ENCODE data around the gene COPG1. TPM values are rescaled to one million over a fixed set of nuclear protein-coding genes. Genes with fewer than 3 reads are reported as not detected.
A peak's percentile ranks its signal among the peaks of the same experiment; 100 is the strongest.

COPG1 gene
- total RNA-seq, 1 experiment from 2014 or later: 225 TPM

DNA sequence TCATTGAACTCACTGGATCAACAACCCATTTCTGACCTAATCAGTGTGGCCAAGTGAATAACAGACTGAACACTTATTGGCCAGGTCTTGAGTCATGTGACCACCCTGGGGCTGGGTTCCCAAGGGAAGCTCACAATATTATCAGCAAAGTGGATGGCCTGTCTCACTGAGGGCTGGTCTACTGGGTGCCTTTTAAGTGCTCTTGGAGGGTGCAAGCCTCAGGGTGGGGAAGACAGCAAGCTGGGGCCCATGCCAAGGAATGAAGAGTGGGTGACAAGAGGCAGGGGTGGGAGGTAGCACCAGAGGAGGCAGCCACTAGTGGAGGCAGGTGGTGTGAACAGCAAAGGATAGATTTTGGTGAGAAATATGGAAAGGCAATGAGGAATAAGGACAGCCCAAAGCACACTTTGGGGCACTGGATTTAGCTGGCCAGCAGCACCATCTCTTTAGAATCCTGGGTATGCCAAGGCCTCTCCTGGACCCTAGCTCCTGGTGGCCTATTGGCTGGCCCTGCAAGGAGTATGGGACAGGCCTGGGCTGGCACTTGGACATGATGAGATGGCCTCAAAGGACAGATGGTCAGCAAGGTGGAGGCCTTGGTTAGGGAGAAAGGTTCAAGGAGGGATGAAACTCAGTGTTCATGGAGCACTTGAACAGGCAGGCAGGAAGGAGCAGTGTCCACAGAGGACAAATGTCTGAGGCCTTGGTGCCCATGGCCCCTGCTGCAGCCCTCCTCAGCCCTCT is 63.4 kb downstream of the COPG1 start:
- peaks cover 16% of the 10 kb centered on the region for H3K4me1 Mint-ChIP-seq (ENCODE audit: insufficient read depth, unreplicated experiment)
- intact Hi-C loops (cut with micrococcal nuclease): no loop called here
- ChIA-PET POLR2A (interaction anchor here (0.6 to 5.2 kb wide), 7 partner anchors 10 to 262 kb away, joined by 3 to 56 read pairs (median 4); partner anchors contain the start of genes COPG1, HMCES, IFT122 and MBD4), CTCF (interaction anchor here (0.6 kb wide), 2 partner anchors 50 to 634 kb away, joined by 3 read pairs; no protein-coding TSS in a partner anchor)
- TF ChIP-seq, protein P1, sequence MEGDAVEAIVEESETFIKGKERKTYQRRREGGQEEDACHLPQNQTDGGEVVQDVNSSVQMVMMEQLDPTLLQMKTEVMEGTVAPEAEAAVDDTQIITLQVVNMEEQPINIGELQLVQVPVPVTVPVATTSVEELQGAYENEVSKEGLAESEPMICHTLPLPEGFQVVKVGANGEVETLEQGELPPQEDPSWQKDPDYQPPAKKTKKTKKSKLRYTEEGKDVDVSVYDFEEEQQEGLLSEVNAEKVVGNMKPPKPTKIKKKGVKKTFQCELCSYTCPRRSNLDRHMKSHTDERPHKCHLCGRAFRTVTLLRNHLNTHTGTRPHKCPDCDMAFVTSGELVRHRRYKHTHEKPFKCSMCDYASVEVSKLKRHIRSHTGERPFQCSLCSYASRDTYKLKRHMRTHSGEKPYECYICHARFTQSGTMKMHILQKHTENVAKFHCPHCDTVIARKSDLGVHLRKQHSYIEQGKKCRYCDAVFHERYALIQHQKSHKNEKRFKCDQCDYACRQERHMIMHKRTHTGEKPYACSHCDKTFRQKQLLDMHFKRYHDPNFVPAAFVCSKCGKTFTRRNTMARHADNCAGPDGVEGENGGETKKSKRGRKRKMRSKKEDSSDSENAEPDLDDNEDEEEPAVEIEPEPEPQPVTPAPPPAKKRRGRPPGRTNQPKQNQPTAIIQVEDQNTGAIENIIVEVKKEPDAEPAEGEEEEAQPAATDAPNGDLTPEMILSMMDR (IDR thresholded peaks at IDR 0.05; ENCODE audit: unreplicated experiment): no peak
- H3K36me3 Mint-ChIP-seq (ENCODE audit: insufficient read depth, unreplicated experiment): peaks cover 13% of the 10 kb centered on the region
- H3K9me3 Mint-ChIP-seq (ENCODE audit: unreplicated experiment): no peaks in the 10 kb centered on the region
- H3K4me3 Mint-ChIP-seq (ENCODE audit: unreplicated experiment): no peak overlapping the region
- peak; percentile 15 for DNase-seq (ENCODE audit: unreplicated experiment)
- H3K27me3 Mint-ChIP-seq (ENCODE audit: insufficient read depth, unreplicated experiment): no peaks in the 10 kb centered on the region
- BruUV-seq (replicated peaks): no TSS peak
- no peak overlapping the region for H3K27ac Mint-ChIP-seq (ENCODE audit: low read depth, unreplicated experiment)

DNA sequence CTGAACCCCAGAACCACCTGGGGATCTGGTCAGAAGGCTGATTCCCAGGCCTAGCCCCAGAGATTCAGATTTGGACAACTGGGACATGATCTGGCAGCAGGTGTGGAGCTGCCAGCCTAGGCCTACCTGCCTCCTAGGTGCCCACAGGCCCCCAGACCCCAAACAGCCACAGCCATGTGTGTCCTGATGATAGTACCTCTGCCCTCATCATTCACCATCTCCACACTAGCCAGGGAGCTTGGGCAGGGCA is 63.9 kb downstream of the COPG1 start:
- peak overlapping the region; percentile 19 for H3K27ac Mint-ChIP-seq (ENCODE audit: low read depth, unreplicated experiment)
- no TSS peak for BruUV-seq (replicated peaks)
- H3K36me3 Mint-ChIP-seq (ENCODE audit: insufficient read depth, unreplicated experiment): peaks cover 13% of the 10 kb centered on the region
- DNase-seq (ENCODE audit: unreplicated experiment): no peak
- ChIA-PET POLR2A (interaction anchor here (0.9 to 5.2 kb wide), 6 partner anchors 10 to 434 kb away, joined by 3 to 56 read pairs (median 8); partner anchors contain the start of genes COPG1, HMCES, IFT122 and MBD4), CTCF (no interaction called here)
- intact Hi-C loops (cut with micrococcal nuclease): no loop called here
- H3K9me3 Mint-ChIP-seq (ENCODE audit: unreplicated experiment): no peaks in the 10 kb centered on the region
- no peaks in the 10 kb centered on the region for H3K27me3 Mint-ChIP-seq (ENCODE audit: insufficient read depth, unreplicated experiment)
- TF ChIP-seq, protein P1 (IDR thresholded peaks at IDR 0.05; ENCODE audit: unreplicated experiment): no peak
- H3K4me3 Mint-ChIP-seq (ENCODE audit: unreplicated experiment): peak overlapping the region; percentile 81
- H3K4me1 Mint-ChIP-seq (ENCODE audit: insufficient read depth, unreplicated experiment): peaks cover 16% of the 10 kb centered on the region

DNA sequence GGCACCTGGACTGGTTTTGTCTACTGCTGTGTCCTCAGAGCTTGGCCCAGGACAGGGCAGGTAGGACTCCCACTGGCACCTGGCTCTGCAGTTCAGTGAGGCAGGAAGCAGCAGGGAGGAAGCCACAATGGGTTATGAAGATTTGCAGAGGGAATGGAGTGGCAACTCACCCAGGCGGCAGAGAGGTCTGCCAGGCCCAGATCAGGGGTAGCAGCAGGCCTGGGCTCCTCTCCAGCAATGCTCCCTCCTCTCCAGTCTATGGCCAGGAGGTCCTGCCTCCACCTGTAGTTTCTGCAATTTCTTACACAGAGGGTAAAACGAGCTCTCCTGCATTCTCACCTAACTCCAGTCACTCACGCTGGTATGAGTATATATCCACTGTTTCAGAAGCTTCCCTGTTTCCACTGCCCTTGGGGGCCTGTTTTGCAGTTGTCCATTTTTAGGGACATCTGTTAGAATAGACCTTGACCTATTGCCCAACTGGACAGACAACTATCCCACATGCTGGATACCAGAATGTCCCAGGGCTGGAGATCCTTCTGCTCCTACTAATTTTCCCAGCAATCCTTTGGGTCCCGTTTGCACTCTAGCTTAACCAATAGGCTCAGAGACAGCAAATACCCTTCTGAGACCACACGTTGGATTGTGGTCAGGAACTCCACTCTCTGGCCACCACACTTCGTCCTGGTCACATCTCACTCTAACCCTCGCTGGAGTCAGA is 64.4 kb downstream of the COPG1 start:
- peak; percentile 10 for DNase-seq (ENCODE audit: unreplicated experiment)
- CTCF ChIA-PET: interaction anchor here (1.5 kb wide), 1 partner anchor 118 kb away, joined by 3 read pairs; no protein-coding TSS in a partner anchor
- Mint-ChIP-seq H3K4me1 (ENCODE audit: insufficient read depth, unreplicated experiment) (peaks cover 16% of the 10 kb centered on the region), H3K27me3 (ENCODE audit: insufficient read depth, unreplicated experiment) (no peaks in the 10 kb centered on the region), H3K4me3 (ENCODE audit: unreplicated experiment) (peak overlapping the region; percentile 81), H3K36me3 (ENCODE audit: insufficient read depth, unreplicated experiment) (peaks cover 8% of the 10 kb centered on the region), H3K9me3 (ENCODE audit: unreplicated experiment) (no peaks in the 10 kb centered on the region), H3K27ac (ENCODE audit: low read depth, unreplicated experiment) (peak overlapping the region; percentile 19)
- intact Hi-C loops (cut with micrococcal nuclease): loop anchor here (2.0 kb wide), 2 partner anchors 35 to 261 kb away; partner anchors contain the start of gene HMCES
- BruUV-seq (replicated peaks): no TSS peak
- POLR2A ChIA-PET: interaction anchor here (0.9 to 5.2 kb wide), 6 partner anchors 11 to 435 kb away, joined by 3 to 56 read pairs (median 8); partner anchors contain the start of genes COPG1, HMCES, IFT122 and MBD4
- TF ChIP-seq, protein P1 (IDR thresholded peaks at IDR 0.05; ENCODE audit: unreplicated experiment): no peak

Data from MCF 10A (cell line).